ENCODE measurements around the gene TNIK. TPM values are rescaled to one million over a fixed set of nuclear protein-coding genes. Genes with fewer than 3 reads are reported as not detected.

The TNIK gene
- total RNA-seq, 1 donor from 2014 or later, result 2.5 TPM

- ATAC-seq (ENCODE audit: low read depth) (no peak), DNase-seq (no peak)
- Mint-ChIP-seq H3K4me1 (no peaks in the 10 kb centered on the region), H3K36me3 (ENCODE audit: low read depth) (no peaks in the 10 kb centered on the region), H3K4me3 (no peak overlapping the region), H3K27ac (no peak overlapping the region), H3K9me3 (no peaks in the 10 kb centered on the region), H3K27me3 (no peaks in the 10 kb centered on the region)
- ChIA-PET CTCF (interaction anchor here (0.8 to 5.0 kb wide), 2 partner anchors 16 to 377 kb away, joined by 3 to 44 read pairs; no protein-coding TSS in a partner anchor), POLR2A (no interaction called here)
- intact Hi-C loops (cut with micrococcal nuclease), result loop anchor here (5.0 to 10.0 kb wide), 3 partner anchors 273 to 1478 kb away; partner anchors contain the start of gene TNIK
- no peak for TF ChIP-seq CTCF (IDR thresholded peaks at IDR 0.05)
Observed at GRCh38 chr3:171189394-171190080, 270.7 kb downstream of the TNIK start.

GRCh38 chr3:171187706-171188290 is 272.4 kb downstream of the TNIK start:
- ChIA-PET CTCF (interaction anchor here (0.9 to 5.0 kb wide), 2 partner anchors 273 to 378 kb away, joined by 3 to 44 read pairs; no protein-coding TSS in a partner anchor), POLR2A (no interaction called here)
- ATAC-seq (ENCODE audit: low read depth), result no peak
- no peaks in the 10 kb centered on the region for H3K27me3 Mint-ChIP-seq
- H3K4me3 Mint-ChIP-seq, result no peak overlapping the region
- no peak for TF ChIP-seq CTCF (IDR thresholded peaks at IDR 0.05)
- no peaks in the 10 kb centered on the region for H3K36me3 Mint-ChIP-seq (ENCODE audit: low read depth)
- intact Hi-C loops (cut with micrococcal nuclease), result loop anchor here (1.0 to 10.0 kb wide), 5 partner anchors 275 to 1480 kb away; partner anchors contain the start of gene TNIK
- no peak for DNase-seq
- no peaks in the 10 kb centered on the region for H3K9me3 Mint-ChIP-seq
- H3K27ac Mint-ChIP-seq, result no peak overlapping the region
- no peaks in the 10 kb centered on the region for H3K4me1 Mint-ChIP-seq

GRCh38 chr3:171186817-171187500 is 273.2 kb downstream of the TNIK start:
- no peak overlapping the region for H3K27ac Mint-ChIP-seq
- POLR2A ChIA-PET, result no interaction called here
- no peaks in the 10 kb centered on the region for H3K4me1 Mint-ChIP-seq

GRCh38 chr3:171186383-171186782 is 273.8 kb downstream of the TNIK start:
- ChIA-PET POLR2A (no interaction called here), CTCF (interaction anchor here (5.0 kb wide), 1 partner anchor 380 kb away, joined by 44 read pairs; no protein-coding TSS in a partner anchor)
- Mint-ChIP-seq H3K4me3 (no peak overlapping the region), H3K27me3 (no peaks in the 10 kb centered on the region), H3K9me3 (no peaks in the 10 kb centered on the region), H3K27ac (no peak overlapping the region), H3K4me1 (no peaks in the 10 kb centered on the region), H3K36me3 (ENCODE audit: low read depth) (no peaks in the 10 kb centered on the region)
- DNase-seq (no peak), ATAC-seq (ENCODE audit: low read depth) (no peak)
- no peak for TF ChIP-seq CTCF (IDR thresholded peaks at IDR 0.05)
- intact Hi-C loops (cut with micrococcal nuclease), result loop anchor here (5.0 to 10.0 kb wide), 3 partner anchors 276 to 1481 kb away; partner anchors contain the start of gene TNIK

More at GRCh38 chr3:171186817-171187500, 273.2 kb downstream of the TNIK start:
- TF ChIP-seq CTCF (IDR thresholded peaks at IDR 0.05), result no peak
- Mint-ChIP-seq H3K4me3 (no peak overlapping the region), H3K36me3 (ENCODE audit: low read depth) (no peaks in the 10 kb centered on the region), H3K27me3 (no peaks in the 10 kb centered on the region), H3K9me3 (no peaks in the 10 kb centered on the region)
- no peak for DNase-seq
- ATAC-seq (ENCODE audit: low read depth), result no peak
- CTCF ChIA-PET, result interaction anchor here (0.9 to 5.0 kb wide), 2 partner anchors 274 to 379 kb away, joined by 3 to 44 read pairs; no protein-coding TSS in a partner anchor
- intact Hi-C loops (cut with micrococcal nuclease), result loop anchor here (1.0 to 10.0 kb wide), 5 partner anchors 275 to 1480 kb away; partner anchors contain the start of gene TNIK
